B cell (primary cell): ENCODE data around the gene NHERF2. TPM values are rescaled to one million over a fixed set of nuclear protein-coding genes. Genes with fewer than 3 reads are reported as not detected.
A peak's percentile ranks its signal among the peaks of the same experiment; 100 is the strongest.

ENCODE experiments used
- ATAC-seq: fragments of 200-7000 bp; cut with Tn5 transposase; one replicate; pipeline ENCODE4 v1.10.0; 2021; ENCODE audit warnings: low read depth, mild to moderate bottlenecking, moderate number of reproducible peaks, moderate library complexity
- CTCF ChIA-PET: fragments of 350-600 bp; sonication (Branson Sonifier 250); formaldehyde crosslinking; loops from one replicate; lab custom pipeline; 2021; ENCODE audit warnings: antibody characterized with exemption, inconsistent platforms; lab: Charles Lee
- POLR2A ChIA-PET: fragments of 350-600 bp; sonication (Branson Sonifier 250); formaldehyde crosslinking; loops from one replicate; lab custom pipeline; 2021; ENCODE audit warnings: antibody characterized with exemption; lab: Charles Lee
- DNase-seq: peaks from one replicate; pipeline ENCODE4 v3.0.0; 2013
- H2AFZ ChIP-seq: 2 replicates; pipeline ENCODE4 v1.6.1; 2012; ENCODE audit warnings: mild to moderate bottlenecking, low read depth, low read length; ENCODE audit not compliant: insufficient read depth, poor library complexity, severe bottlenecking
- H3K27ac ChIP-seq, 2 donors: 1 replicate in 1 of 2; 2 replicates in 1 of 2; pipeline ENCODE4 v1.5.1; 2012 to 2013; ENCODE audit warnings: low read length in 2 of 2, mild to moderate bottlenecking in 2 of 2, moderate library complexity in 1 of 2
- H3K27me3 ChIP-seq, 4 experiments: fragments of 200-600 bp in 1 of 4; sonication (generic) in 1 of 4; replicated peaks in 1 of 4; 1 replicate in 2 of 4; 2 replicates in 2 of 4; pipeline versions ENCODE4 v1.6.1 to v1.7.0; 2013 to 2016; ENCODE audit warnings: low read length in 3 of 4, mild to moderate bottlenecking in 2 of 4, mixed read lengths in 1 of 4, moderate library complexity in 1 of 4; ENCODE audit not compliant: insufficient read depth in 4 of 4, control insufficient read depth in 3 of 4; ENCODE audit errors: control extremely low read depth in 1 of 4
- H3K36me3 ChIP-seq, 2 experiments: replicated peaks in 1 of 2; 1 replicate in 1 of 2; 2 replicates in 1 of 2; pipeline versions ENCODE4 v1.6.1 to v1.7.1; 2013; ENCODE audit warnings: low read length in 1 of 2; ENCODE audit not compliant: insufficient read depth in 2 of 2, control insufficient read depth in 1 of 2; ENCODE audit errors: control extremely low read depth in 1 of 2, extremely low read depth in 1 of 2
- H3K4me1 ChIP-seq, 2 donors: fragments of 200-600 bp in 1 of 2; sonication (generic) in 1 of 2; 1 replicate in 1 of 2; 2 replicates in 1 of 2; pipeline versions ENCODE4 v1.5.1 to v1.6.1; 2013 to 2017; ENCODE audit warnings: low read length in 2 of 2; ENCODE audit not compliant: control insufficient read depth in 2 of 2, insufficient read depth in 2 of 2
- H3K4me2 ChIP-seq: replicated peaks from 2 replicates; pipeline ENCODE3; 2012; ENCODE audit warnings: mild to moderate bottlenecking, low read depth, low read length; ENCODE audit not compliant: poor library complexity, severe bottlenecking
- H3K4me3 ChIP-seq, 5 experiments: fragments of 200-600 bp in 1 of 5; sonication (generic) in 1 of 5; 1 replicate in 3 of 5; 2 replicates in 2 of 5; pipeline versions ENCODE4 v1.5.1 to v1.7.0; 2011 to 2016; ENCODE audit warnings: low read length in 4 of 5, mild to moderate bottlenecking in 4 of 5, low read depth in 2 of 5, control low read depth in 1 of 5, moderate library complexity in 1 of 5; ENCODE audit not compliant: insufficient read depth in 1 of 5; ENCODE audit errors: control extremely low read depth in 1 of 5, extremely low read depth in 1 of 5
- H3K79me2 ChIP-seq: fragments of 200-600 bp; sonication (generic); one replicate; pipeline ENCODE4 v1.6.0; 2016; ENCODE audit warnings: low read length; ENCODE audit not compliant: control insufficient read depth, insufficient read depth
- H3K9ac ChIP-seq: fragments of 200-600 bp; sonication (generic); 2 replicates; pipeline ENCODE4 v1.6.1; 2017; ENCODE audit warnings: mild to moderate bottlenecking, low read length, moderate library complexity
- H3K9me3 ChIP-seq, 3 donors: one replicate each; pipeline versions ENCODE4 v1.6.1 to v1.7.1; 2013; ENCODE audit warnings: low read length in 2 of 3; ENCODE audit not compliant: control insufficient read depth in 2 of 3, insufficient read depth in 1 of 3; ENCODE audit errors: control extremely low read depth in 1 of 3
- H4K20me1 ChIP-seq: 2 replicates; pipeline ENCODE4 v1.6.0; 2012; ENCODE audit warnings: mild to moderate bottlenecking, low read length; ENCODE audit not compliant: insufficient read depth, control insufficient read depth, poor library complexity, severe bottlenecking
- H3K27ac Mint-ChIP-seq: one replicate; pipeline ENCODE4 v1.8.0; 2021; ENCODE audit warnings: mixed read lengths
- H3K27me3 Mint-ChIP-seq: one replicate; pipeline ENCODE4 v1.8.0; 2021; ENCODE audit warnings: mixed read lengths
- H3K4me1 Mint-ChIP-seq: one replicate; pipeline ENCODE4 v1.8.0; 2021; ENCODE audit warnings: mixed read lengths
- H3K4me3 Mint-ChIP-seq: one replicate; pipeline ENCODE4 v1.8.0; 2021; ENCODE audit warnings: mixed read lengths
- H3K9me3 Mint-ChIP-seq: one replicate; pipeline ENCODE4 v1.8.0; 2022; ENCODE audit warnings: mixed read lengths; ENCODE audit not compliant: insufficient read depth
- CTCF ChIP-seq: fragments of 200-600 bp; IDR thresholded peaks from one replicate; pipeline ENCODE4 v1.8.0; 2022; ENCODE audit warnings: antibody characterized with exemption, mild to moderate bottlenecking
- EZH2 ChIP-seq: IDR thresholded peaks from 2 replicates; pipeline ENCODE4 v1.6.1; 2012; ENCODE audit warnings: borderline replicate concordance, low read depth, mild to moderate bottlenecking, moderate library complexity, low read length; ENCODE audit not compliant: insufficient read depth, poor library complexity, severe bottlenecking
- WGBS: methylation state at CpG from one replicate; pipeline ENCODE4 v1.1.5; 2013; ENCODE audit warnings: missing lambda C conversion rate; ENCODE audit not compliant: insufficient coverage; 5-methylcytosine and 5-hydroxymethylcytosine counted together
- intact Hi-C: fragments of 100-400 bp; cut with micrococcal nuclease; formaldehyde crosslinking; loops from one replicate; pipeline ENCODE4 v1.10.0; 2022
- polyA plus RNA-seq: library from polyadenylated mRNA; depleted of rRNA; stranded (reverse); fragments of >200 nt; gene quantifications from 2 replicates; pipeline ENCODE4 v1.2.3, GENCODE V29; 2012
- total RNA-seq, 2 donors: library from RNA; stranded (reverse); fragments of 120-200 nt in 1 of 2; gene quantifications; 1 replicate in 1 of 2; 2 replicates in 1 of 2; pipeline versions ENCODE4 v1.2.3 to v1.2.4, GENCODE V29; 2013 to 2022

NHERF2 gene
- total and polyA plus RNA-seq, 2 donors (not counting 1 experiment from before 2014, with no cell fraction given) = 1.8 to 2.2 TPM

GRCh38 chr16:2086106-2086742 is 59.5 kb downstream of the NHERF2 start:
- H3K4me1 ChIP-seq = peaks cover 0 to 15% of the 10 kb centered on the region in 2 donors
- no peak overlapping the region for H3K27ac ChIP-seq
- H3K4me3 Mint-ChIP-seq = no peak overlapping the region
- no peaks in the 10 kb centered on the region for H3K9me3 Mint-ChIP-seq
- POLR2A ChIA-PET = no interaction called here
- no peaks in the 10 kb centered on the region for H3K27me3 Mint-ChIP-seq
- DNase-seq (no peak), ATAC-seq (no peak)
- peaks cover 0 to 50% of the 10 kb centered on the region in 2 experiments for H3K36me3 ChIP-seq
- CTCF ChIA-PET = no interaction called here
- no peaks in the 10 kb centered on the region for H3K9me3 ChIP-seq
- H3K27me3 ChIP-seq = no peaks in the 10 kb centered on the region
- 98% methylated on average over 27 of the region's 27 CpGs for WGBS
- peaks cover 7% of the 10 kb centered on the region for H3K4me1 Mint-ChIP-seq
- no peak overlapping the region for H3K9ac ChIP-seq
- H3K27ac Mint-ChIP-seq = peak overlapping the region; percentile 88
- no peak overlapping the region for H2AFZ ChIP-seq
- no peaks in the 10 kb centered on the region for H3K79me2 ChIP-seq
- no peak overlapping the region for H3K4me3 ChIP-seq
- intact Hi-C loops = no loop called here
- TF ChIP-seq EZH2 (no peak), CTCF (no peak)
- H3K4me2 ChIP-seq = no peak overlapping the region
- no peaks in the 10 kb centered on the region for H4K20me1 ChIP-seq
